Mammary epithelial cell (primary cell): Measurements from ENCODE around the gene SMDT1.

Experiments
- CTCF ChIP-seq, 2 donors: IDR thresholded peaks in 1 of 2; conservative IDR thresholded peaks in 1 of 2; 2 replicates each; pipeline ENCODE4 v1.5.1; 2011 to 2012; ENCODE audit warnings: inconsistent platforms in 2 of 2, low read length in 2 of 2, mild to moderate bottlenecking in 2 of 2, control low read depth in 1 of 2, low read depth in 1 of 2; ENCODE audit not compliant: insufficient read depth in 1 of 2; ENCODE audit errors: extremely low read depth in 1 of 2
- EZH2 ChIP-seq: IDR thresholded peaks from 2 replicates; pipeline ENCODE4 v1.6.1; 2012; ENCODE audit warnings: low read length, inconsistent platforms, borderline replicate concordance

- no peak for TF ChIP-seq CTCF (conservative IDR thresholded peaks at IDR 0.05 in 1 of 2, IDR thresholded peaks at IDR 0.05 in 1 of 2; ENCODE audit: extremely low read depth in 1 of 2, insufficient read depth in 1 of 2, low read depth in 1 of 2, low read length in 2 of 2)
- TF ChIP-seq EZH2, result no peak
Observed at GRCh38 chr22:42078469-42079318, 806 bp upstream of the SMDT1 start.
